ENCODE measurements around the gene C5orf15.

Gene C5orf15

DNA sequence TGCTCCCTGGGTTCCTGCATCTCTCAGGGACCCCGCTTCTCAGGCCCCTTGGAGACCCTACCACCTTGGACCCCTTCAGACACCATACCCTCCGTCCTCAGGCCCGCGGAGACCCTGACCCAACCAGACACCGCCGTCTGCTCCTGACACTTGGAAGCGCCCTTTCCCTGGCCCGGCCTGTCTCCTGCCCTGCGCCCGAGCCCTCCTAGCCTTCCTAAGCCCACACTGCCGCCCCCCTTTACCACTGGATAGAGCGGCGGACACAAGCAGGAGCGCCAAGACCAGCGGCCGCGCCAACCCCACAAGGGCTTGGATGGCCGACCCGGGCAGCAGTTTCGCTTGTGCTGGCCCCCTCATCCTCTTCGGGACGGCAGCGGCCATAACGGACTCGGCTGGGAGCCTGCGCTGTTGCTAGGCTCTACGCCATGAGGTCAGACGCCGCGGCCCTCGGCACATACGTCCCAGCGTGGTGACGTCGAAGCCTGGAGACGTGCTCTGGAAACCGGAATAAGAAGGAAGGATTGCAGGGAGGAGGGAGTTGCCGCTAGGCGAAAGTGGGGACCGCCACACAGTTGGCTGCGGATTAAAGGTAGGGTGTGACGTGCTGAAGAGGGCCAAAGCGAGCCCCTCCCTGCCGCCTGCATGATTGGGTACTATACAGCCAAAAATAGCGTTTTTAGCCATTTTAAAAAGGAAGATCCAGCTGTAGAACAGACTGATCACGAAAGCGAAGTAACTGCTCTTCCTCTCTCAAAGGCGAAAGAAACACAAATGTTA, at the start of gene C5orf15:
Gene C5orf15, minus strand, starts transcription at position 422 of the 777 bp plus-strand sequence. Its CDS starts 41 bp downstream, at position 381.
- DNase-seq, result peak; percentile 97

DNA sequence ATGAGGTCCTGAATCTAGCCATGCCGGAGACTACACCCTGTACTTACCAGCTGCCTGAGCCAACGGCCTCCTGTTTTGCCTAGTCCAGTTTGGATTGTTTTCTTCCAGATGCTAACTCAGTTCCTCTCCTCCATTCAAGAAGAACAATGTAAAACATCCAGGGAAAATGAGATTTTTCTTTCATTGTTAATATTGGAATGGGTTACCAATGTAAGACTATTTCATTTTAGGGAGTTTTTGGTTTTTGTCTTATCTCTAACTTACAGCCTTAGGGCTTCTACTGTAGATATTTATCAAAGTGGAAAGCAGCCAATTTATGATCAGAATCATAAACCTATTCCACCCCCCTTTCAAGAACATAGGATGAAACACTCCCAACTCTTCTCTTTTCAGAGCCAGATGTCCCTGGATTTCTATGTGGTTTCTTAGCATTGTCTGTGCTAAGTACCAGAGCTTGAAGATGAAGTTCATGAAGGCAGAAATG, 39.9 kb upstream of the C5orf15 start:
- DNase-seq, result no peak

DNA sequence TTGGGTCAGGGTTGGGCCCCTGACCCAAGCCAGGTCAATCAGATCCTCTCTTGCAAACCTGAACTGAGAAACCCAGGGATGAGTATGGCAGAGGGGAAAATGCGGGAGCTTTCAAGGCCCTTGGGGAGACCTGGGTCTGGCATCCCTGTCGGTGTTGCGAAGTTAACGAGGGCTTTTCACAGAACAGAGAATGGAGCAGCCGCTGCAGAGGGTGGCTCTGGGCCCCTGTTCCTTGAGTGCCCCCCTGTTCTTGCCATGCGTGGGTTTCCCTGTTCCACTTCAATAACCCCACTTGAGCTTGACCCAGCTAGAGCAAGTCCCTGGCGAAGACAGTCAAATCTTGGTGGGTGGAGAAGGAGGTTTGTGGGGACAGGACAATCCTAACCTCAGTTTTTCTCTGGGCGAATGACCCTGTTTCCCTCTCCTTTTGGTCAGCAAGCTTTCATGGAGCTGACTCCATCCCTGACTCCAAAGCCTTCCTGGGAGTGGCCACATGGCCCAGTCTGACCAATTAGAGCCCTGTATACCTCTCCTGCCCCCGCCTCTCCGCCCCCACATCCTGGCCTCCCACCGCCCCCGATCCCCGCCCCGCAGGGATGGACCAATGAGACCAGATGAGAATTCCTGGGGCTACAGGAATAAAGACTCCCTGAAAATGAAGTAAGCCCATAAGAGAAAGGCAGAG, 39.3 kb upstream of the C5orf15 start:
- no peak for DNase-seq

DNA sequence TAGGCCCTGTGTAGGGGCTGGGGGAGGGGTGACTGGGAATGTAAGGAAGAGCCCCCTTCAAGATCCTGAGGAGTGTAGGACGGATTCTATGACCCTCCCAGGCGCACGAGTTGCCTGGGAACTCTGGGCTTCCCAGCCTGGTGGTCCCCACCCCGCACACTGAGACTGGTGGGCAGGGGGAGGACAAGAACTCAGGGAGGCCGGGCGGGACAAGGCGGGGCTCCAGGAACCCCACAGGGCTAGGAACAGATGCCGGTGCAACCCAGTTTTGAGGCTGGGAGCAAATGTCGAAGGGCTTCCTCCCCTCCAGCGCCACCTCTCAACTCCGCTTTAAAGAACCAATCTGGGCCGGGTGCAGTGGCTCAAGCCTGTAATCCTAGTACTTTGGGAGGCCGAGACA, 37.7 kb upstream of the C5orf15 start:
- DNase-seq, result no peak

DNA sequence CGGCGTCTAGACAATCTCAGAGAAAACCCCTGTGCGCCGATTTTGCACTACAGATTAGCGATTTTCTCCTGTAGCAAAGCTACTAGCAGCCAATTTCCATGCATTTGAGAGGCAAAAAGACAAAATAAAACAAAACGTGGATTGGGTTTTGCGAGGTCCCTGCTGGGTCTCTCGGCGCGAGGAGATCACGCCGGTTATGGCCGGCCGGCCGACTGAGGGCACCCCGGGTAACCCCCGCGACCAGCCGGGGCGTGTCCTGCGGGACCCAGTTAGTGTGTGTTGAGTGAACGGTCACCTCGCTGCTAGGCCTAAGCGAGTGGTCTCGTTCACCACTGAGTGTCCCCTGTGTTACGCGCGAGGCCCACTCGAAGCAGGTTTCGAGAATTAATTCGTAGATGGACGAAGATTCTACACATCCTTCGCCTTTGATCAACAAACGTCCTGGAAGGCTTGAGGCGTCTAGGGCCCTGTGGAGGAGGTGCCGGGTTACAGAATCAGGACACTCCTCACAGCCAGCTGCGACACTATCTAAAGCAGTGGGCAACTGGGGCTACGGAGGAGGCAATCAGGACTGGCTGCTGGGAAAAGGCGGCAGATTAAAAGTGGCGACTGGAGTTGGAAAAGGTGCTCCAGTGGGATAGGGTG, 37.1 kb upstream of the C5orf15 start:
- DNase-seq, result no peak

DNA sequence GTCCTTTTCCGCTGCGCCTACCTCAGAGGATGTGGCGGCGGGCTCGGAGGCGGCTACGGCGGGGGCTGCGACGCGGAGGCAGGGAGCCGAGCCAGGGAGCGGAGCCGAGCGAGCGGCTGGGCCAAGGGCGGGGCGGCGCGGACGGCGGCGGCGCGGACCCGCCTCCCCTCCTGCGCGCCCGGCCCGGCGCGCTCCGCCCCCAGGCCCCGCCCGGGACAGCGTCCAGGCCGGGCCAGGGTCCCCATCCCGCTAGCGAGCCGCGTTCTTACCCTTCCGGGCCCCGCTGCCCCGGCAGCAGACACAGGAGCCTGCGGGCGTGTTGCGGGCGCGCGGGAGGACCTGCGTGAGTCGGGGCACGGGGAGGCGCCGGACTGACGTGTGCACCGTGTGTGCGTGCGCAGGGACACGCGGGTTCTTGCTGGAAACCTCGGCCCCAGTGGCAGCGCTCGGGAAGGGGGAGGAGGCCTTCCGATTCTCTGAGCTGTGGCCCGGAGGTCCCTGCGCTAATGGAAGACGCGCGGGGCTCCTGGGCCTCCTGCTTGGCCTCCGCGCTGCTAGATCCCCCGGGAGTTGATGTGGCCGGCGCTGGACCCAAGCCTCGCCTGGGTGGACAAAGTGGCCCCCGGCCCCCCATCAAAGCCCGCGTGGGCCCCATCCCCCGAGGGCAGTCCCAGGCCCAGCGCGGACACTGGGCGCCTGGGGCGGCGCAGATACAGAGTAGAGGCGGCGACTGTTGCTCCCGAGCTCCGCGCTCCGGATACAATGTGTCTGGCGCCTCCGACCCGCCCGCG, 36.4 kb upstream of the C5orf15 start, which contains the start of gene VDAC1:
Gene VDAC1, minus strand, starts transcription at position 350 of the 791 bp plus-strand sequence. CDS start 11,963 bp downstream, outside the sequence.
- no peak for DNase-seq

DNA sequence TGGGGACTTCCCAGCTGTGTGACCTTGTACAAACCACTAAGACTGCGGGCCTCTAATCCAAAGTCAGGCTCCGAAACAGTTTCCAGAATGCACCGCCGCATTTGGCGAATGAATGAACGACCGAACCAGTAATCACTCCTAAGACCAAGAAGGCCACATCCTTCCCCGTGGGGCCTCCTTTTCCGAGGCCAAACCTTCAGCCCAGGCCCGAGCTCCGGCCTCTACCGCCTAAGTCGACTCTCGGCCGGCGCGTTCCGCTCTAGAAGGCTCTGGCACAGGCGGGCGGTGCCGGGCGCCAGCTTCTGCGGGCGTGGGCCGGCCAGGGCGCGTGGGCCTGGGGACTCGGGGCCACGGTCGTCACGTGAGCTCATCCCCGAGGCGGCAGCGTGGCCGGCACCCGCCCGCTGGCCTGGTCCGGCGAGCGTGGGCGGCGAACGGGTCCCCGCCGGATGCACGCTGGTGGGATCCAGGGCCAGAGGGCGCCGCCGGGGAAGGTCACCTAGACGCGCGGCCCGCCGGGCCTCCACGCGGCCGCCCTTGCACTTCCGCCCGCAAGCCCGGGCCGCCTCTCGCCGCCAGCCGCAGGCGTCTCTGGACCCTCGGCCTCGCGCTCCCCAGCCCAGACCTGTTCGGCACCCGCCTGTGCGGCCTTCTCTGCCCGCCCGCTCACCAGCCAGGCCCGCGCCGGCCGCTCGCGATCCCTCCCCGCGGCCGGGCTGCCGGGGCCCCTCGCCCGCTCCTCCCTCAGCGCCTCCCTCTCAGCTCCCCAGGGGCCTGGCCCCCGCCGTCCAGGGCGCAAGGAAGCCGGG, 35.6 kb upstream of the C5orf15 start:
- no peak for DNase-seq

DNA sequence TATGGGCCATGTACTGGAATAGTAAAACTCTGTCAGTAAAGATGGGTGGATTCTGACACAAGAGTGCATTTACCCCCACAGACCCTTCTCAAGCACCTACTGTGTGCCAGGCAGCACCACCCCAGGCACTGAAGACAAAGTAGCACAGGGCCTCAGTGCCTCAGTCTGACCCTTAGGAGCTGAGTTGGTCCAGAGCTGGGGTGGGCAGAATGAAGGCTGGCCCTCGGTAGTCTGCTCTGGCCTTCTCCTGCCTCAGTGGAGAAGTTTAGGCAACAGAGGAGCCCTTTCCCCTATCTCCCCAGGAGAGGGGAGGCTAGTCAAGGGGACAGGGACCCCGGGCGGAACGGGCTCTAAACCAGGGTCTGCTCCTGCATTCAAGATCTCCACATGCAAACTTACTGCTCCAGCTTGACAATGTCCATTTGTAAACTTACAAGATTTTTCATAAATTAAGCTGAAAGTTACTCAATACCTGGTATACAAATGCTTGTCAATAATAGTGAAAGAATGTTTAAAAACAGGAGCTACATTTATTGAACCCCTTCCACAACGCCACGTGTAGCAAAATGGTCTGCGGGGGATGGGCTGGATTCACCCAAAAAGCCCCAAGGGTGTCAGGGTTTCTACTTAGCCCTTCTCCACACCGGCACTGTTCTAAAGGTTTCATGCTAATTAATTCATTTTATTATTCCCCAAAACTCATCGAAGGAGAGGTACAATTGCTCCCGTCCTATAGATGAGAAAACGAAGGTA, 34.8 kb upstream of the C5orf15 start:
- DNase-seq, result no peak

DNA sequence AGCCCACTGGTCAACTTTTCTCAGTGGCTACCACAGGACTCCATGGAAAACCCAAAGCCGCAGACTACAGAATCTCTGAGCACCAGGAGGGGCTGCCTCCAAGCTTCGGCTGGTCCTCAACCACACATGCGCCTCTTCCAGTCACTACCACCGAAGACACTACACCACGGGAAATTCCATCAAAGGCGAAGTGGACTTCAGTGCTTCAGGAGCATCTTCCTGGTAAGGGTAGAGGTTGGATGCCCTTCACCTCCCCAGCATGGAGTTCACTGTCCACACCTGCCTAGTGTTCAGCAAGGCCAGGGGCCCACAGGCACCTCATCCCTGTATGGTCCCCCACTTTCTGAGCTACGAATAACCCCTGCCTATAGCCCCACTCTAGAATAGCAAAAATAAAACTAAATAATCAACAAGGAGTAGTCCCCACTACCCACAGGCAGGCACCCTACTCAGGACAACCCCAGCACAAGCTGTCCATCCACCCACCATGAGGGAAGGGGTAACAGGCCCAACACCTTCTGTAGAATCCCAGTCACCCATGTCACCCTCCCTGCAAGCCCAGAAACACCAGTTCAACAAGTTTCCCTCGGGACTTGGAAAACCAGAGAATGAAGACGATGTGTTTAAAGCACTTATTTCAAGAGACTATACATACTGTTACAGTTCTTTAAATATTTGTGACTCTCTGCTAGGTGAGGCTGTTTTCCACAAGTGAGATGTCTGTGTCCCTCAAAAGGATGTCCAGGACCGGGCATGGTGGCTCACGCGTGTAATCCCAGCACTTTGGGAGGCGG, 33.7 kb upstream of the C5orf15 start:
- no peak for DNase-seq

DNA sequence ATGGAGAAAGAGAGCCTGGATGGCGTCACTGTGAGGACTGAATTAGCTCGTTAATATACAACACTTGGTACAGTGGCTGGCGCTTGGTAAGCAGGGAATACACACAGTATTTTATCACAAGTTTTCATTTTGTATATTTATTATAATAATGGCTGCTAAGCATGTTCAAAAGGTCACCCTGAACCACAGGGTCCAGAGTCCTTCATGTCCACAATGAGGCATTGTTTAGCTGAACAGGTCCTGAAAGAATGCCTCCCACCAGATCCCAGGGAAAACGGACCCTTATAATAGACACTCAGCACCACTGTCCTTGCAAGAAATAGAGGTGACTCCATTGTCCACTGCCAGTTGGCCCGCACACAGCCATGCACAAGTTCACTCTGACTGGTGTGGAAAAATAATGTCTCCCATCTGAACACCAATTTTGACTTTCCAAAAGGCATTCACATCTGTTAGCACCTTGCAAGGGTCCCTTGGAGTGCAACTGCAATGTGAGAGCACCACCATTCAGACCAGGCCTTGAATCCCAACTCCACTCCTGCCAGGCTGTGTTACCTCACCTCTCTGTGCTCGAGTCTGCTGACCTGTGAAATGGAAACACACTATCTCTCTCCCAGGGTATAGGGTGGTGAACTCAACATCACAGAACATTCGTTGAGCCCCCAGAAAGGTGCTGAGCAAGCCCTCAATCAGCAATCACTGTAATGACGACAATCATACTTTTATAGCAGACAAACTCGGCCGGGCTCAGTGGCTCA, 32.5 kb upstream of the C5orf15 start:
- DNase-seq, result no peak

DNA sequence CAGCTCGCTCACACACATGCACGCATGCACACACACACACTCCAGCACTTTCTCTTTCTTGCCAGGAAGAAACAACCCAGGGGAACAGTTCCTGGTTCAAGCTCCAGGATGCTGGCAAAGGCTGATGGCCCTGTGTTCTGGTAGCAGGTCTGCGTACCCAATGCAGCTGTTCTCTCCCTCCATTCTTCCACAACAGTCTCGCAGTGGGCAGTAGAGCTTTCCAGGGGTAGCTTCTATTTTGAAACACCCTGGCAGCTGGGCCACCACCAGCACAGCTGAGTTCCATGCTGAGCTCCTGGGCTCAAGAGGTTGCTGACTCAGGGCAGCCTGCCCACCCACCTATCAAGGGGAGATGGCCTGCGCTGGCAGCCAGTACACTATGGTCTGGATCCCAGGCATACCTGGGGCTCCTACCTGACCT, 31.7 kb upstream of the C5orf15 start:
- DNase-seq, result no peak

DNA sequence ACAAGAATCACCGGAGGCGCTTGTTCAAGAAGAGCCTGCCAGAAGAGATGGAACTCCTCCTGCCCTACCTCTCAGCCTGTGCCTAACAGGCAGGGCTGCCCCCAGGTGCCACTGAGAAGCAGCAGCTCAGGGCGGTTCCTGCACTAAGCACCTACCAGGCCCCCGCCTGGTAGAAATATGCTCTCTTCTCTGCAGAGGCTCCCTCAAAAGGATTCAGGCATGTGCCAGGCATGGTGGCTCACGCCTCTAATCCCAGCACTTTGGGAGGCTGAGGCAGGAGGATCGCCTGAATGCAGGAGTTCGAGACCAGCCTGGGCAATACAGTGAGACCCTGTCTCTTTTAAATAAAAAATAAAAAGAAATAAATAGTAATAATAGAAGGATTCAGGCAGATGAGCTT, 30.4 kb upstream of the C5orf15 start:
- DNase-seq, result no peak

DNA sequence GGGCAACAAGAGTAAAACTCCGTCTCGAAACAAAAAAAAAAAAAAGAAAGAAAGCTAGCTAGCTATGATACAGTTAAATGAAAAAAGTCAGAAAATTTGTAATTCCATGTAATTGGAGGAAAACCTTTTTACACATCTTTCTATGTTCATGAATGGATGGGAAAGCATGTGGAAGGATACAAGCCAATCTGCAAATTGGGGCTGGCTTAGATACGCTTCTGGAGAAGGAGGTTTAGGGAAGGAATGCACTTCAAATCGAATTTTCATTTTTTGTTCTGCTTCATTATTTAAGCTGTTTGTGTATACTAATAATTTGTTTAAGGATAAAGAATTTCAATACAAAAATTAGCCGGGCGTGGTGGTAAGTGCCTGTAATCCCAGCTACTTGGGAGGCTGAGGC, 29.6 kb upstream of the C5orf15 start:
- DNase-seq, result no peak

DNA sequence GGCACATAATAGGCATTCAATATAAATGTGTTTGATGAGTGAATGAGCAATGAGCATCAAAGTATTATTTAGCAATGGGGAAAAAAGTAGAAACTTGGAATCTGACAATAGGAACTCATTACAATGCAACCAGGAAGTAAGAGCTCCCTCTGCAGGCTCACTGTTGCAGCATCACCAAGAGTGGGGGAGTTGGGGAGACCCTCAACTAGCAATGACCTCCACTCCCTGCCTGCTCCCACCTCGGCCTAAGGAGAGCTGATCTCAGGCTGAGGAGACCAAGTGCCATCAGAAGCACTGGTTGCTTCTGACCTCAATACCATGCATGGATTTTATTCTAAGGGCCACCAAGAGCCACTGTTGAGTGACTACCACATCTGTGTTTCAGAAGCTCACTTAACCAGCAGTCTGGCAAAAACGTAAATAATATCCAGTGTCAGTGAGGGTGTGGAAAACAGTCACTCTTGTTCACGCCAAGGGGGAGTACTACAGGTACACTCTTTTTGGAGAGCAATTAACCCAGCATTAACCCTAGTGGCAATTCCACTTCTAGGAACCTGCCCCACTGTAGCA, 28.3 kb upstream of the C5orf15 start:
- DNase-seq, result no peak

DNA sequence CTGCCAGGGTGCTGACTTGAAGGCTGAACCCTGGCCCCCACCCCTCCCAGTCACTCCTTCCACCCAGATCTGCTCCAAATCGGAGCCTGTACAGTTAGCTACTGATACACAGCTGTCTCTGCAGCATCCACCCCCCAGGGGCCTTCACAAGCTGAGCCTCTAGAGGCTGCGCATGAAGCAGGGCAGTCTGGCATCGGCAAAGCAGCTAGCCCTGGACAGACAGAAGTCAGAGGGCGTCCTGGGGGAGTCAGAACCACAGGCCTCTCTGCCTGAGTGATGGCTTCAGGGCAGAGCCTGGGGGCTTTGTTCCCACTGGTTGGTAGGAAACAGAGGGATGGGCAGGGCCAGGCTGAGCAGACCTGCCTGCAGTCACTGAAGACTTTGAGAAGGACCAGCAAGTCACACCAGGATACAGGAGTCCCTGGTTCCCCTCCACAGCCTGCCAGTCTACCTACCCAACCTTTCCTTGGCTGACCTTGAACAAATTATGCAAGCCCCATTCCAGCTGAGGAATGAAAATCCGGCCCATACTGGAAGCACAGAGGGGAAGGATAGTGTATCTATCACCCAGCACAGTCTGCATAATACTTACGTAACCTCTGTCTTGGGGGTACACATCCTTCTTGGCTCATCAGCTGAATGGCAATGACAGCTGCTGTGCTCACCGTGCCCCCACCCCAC, 27.6 kb upstream of the C5orf15 start:
- DNase-seq, result no peak

DNA sequence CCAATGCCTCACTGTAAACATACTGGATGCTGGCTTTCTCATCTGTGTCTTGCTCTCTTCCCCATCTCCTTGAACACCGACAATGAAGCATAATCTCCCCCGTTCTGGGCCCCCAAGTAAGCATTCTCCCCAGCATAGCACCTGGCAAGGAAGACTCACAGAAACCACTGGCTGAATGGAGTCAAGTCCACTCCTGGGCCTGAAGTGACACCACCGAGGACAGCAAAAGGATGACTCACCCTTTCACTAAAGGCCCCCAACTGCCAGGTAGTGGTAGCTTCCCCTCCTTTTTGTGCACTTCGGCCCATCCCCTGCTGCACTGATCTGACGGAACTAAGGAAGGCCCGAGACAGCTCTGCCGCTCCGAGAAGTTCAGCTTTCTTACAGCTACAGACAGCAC, 26.9 kb upstream of the C5orf15 start:
- no peak for DNase-seq

DNA sequence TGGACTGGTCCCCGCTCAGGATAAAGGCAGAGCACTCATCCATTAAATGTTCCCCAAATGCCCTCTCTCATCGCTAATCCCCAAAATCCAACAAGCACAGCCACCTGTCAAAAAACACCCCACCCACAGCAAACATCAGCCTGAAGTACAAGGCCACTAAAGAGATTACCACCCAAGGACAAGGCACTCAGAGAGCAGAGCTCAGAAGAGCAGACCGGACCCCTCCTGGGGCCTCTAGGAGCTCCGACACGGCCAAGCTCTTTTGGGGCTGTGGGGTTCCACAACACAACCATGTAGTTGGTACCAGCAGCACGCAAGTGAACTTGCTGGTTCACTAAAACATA, 26.5 kb upstream of the C5orf15 start:
- no peak for DNase-seq

DNA sequence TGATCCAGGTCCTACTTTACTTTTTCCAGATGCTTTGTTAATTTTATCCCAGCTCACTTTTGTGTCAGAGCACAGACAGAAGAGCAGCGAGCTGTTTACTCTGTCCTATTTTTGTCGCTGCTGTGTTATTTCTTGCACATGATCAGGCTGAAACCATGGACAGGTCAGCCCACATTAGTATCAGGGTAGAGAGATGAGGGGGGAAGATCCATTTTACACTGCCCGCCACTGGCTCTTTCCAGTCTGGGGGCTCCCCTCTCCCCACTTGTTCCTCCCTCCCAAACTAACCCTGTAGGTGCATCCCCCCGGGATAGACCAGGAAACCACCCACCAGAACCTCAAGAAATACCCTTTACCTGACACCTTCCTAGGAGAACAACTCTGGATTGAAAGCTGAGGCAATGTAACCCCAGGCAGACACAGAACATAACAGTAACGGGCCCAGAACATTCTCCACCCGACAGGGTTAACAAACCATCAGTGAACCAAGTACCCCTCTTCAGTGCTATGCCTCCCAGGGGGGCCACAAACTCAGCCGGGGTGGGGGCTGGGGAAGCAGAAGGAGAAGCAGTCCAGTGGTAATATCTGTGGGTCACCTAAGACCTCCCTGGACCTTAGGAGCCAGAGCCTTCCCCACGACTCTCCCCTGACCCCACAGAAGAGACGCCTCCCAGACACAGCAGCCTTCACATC, 26.0 kb upstream of the C5orf15 start:
- DNase-seq, result no peak
